Inferior parietal cortex (tissue), 1 donor: ENCODE data around the gene MYO1C.
"Not testable (repeated sequence)": the region's sequence is repeated elsewhere in the genome, so short reads cannot be mapped to it uniquely, and the experiment has no call there.

ENCODE experiments used
- DNase-seq: peaks from one replicate; pipeline ENCODE4 v3.0.0-alpha.2; 2016; ENCODE audit errors: extremely low spot score

MYO1C gene, protein sequence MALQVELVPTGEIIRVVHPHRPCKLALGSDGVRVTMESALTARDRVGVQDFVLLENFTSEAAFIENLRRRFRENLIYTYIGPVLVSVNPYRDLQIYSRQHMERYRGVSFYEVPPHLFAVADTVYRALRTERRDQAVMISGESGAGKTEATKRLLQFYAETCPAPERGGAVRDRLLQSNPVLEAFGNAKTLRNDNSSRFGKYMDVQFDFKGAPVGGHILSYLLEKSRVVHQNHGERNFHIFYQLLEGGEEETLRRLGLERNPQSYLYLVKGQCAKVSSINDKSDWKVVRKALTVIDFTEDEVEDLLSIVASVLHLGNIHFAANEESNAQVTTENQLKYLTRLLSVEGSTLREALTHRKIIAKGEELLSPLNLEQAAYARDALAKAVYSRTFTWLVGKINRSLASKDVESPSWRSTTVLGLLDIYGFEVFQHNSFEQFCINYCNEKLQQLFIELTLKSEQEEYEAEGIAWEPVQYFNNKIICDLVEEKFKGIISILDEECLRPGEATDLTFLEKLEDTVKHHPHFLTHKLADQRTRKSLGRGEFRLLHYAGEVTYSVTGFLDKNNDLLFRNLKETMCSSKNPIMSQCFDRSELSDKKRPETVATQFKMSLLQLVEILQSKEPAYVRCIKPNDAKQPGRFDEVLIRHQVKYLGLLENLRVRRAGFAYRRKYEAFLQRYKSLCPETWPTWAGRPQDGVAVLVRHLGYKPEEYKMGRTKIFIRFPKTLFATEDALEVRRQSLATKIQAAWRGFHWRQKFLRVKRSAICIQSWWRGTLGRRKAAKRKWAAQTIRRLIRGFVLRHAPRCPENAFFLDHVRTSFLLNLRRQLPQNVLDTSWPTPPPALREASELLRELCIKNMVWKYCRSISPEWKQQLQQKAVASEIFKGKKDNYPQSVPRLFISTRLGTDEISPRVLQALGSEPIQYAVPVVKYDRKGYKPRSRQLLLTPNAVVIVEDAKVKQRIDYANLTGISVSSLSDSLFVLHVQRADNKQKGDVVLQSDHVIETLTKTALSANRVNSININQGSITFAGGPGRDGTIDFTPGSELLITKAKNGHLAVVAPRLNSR

DNA sequence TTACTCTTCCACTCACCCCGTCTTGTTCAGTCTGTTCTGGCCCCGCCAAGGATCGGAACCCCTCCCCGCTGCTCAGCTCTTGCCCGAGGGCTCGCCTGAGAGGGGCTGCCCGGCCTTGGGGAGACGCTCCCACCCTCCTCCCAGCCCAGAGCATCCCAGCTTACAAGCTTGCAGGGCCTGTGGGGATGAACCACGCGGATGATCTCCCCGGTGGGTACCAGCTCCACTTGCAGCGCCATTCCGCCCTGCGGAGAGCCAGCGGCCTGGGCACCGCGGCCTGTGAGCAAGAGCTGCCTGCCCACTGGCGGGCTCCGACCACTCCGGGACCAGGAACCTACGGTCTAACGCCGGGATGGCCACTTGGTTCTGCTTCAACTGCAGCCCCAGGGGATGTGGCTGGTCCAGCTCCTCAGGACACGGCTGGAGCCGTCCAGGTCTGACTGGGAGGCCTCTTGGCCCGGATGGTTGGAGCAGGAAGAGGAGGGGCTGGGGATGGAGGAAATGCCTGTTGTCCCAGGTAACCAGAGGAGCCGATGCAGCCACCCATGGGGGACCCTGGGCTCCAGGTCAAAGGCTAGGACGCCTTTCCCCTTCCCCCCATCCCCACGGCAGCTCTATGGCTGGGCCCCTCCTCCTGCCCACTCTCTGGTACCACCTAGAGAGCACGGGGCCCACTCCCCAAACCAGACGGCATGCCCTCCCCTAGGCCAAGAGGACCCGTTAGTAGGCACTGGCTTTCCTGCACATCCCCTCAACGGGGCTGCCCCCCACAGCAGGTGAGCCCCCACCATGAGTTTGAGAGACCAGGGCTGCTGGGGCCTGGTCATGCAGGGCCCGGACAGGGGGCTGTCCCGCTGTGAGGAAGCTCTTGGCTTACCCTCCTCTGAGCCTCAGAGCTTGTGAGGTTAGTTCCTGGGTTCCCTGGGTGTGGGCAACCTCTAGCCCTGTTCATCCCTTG is at the start of gene MYO1C:
MYO1C (minus strand) TSS at position 438 of the 958 bp plus-strand sequence; CDS start at position 239, 199 bp downstream.
- no peak for DNase-seq

DNA sequence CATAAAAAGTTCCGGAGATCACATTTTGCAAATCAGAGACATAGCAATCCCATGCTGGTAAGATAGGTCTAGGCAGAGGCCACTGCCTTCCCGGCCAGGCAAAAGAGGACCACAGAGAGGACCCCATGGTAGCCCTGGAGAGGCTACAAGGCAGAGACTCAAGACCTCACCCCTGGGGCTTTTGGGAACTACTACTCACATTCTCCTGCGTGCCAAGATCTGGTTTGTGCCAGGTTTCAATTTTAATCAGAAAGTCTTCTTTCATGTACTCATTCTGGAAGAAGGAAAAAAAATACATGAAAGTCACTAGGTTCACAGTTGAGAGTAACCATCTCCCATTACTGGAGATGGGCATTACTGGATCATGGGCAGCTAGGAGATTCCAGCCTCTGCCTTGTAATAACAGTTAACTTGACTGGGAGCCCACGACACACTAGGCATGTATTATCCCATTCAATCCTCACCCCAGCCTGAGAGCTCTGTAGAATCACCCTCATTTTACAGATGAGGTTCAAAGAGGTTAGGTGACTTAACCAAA is 49.0 kb upstream of the MYO1C start:
- DNase-seq, result no peak

DNA sequence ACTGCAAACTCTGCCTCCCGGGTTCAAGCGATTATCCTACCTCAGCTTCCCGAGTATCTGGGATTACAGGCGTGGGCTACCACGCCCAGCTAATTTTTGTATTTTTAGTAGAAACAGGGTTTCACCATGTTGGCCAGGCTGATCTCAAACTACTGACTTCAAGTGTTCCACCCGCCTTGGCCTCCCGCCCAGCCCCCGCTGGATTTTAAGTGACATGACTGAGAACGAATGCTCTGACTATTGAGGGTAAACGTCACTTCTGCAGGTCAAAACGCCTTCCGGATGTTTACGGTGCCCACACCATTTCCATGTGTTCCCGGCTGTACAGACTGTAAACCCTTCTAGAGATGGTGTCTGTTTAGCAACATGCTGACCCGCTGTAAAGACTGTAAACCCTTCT is 47.3 kb upstream of the MYO1C start:
- DNase-seq, result no peak

DNA sequence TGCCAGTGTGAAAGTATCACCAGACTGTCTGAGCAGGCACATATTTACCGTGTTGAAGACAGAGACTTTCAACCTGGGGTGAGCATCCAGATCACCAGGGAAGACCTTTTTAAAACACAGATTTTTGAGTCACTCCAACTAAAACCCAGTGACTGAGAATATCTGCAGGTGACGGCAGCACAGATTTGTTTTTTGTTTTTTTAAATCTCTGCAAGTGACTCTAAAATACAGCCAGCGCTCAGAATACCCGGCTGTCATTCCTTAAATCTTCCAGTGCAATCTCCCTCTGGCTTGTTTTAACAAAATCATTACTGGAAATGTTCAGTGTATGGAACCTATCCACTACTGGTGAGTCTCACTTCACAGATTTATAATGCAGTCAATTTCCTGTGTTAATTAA is 43.3 kb upstream of the MYO1C start:
- DNase-seq, result no peak

DNA sequence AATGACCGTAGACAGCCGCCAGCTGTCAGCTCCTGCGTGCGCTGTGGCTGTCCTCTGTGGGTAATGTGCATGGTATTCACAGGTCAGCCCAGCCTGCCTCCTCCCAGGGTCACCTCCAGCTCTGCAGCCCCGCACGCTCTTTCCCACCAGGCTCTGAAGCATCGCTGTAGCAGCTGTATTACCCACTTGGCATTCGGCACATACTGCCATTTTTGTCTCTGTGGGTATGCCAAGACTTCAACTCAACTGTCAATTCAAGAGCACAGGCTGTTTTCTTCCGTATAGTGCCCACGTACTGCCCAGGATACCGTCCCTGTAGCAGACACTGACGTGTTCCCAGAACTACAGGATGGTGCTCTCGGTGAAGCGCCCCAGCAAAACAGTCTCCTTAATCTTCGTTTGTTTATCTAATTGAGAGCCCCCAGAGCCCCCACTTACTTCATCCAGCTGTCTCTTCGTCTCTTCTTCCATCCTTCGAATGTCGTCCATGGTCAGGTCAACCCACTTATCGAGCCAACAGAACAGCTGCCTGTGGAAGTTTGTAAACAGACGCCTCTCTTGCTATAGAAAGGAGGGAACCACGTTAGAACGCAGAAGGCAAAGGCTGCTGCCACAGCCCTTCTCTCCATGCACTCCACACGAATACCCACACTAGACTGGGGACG is 41.3 kb upstream of the MYO1C start:
- peak; percentile 32 for DNase-seq

DNA sequence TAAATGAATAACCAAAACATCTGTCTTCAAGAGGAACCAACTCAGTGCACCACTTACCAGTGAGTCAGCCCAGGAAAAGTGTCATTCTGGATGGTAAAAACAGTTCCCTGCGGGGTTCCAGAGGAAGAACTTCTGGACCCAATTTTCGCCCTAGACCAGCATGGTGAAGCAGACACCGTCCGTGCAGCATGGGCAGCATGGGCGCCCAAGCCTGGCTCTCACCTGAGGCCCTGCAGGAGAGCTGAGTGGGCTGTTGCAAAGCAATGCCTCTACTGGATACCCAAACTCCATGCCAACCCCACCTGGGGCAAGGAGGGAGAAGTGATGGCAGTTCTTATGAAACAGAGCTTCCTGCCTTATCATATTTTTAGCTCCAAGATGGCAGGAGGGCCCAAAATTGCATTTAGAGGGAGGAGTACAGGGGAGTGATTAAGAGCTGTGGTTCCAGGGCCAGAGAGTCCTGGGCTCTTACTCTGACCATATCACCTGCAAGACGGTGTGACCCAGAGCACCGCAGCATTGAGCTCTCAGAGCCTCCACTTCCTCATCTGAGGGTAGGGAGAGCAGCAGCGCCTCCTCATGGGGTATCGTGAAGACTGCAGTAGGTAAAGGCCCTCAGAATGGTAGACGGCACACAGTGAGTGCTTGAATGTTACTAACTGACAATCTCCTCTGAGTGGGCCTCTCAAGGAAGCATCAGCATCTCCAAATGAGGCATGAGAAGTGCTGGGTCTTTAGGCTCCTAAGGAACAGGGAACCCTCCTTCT is 40.5 kb upstream of the MYO1C start:
- peak; percentile 19 for DNase-seq

DNA sequence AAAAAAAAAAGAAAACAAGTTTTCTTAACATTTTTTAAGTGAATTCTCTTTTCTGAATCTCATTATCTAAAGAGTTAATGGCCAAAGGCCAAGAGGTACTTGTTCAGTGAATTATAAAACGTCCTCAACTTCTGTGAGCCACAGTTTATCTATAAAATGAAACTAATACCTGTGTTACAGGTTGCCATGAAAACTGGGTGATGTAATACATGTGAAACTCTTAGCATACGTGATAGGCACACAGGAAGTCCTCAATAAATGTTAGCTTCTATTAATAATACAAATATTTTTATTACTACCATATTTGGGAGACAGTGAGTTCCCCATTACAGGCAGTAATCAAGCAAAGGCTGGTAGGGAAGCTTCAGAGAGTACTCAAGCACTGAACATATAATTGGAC is 37.4 kb upstream of the MYO1C start:
- no peak for DNase-seq

DNA sequence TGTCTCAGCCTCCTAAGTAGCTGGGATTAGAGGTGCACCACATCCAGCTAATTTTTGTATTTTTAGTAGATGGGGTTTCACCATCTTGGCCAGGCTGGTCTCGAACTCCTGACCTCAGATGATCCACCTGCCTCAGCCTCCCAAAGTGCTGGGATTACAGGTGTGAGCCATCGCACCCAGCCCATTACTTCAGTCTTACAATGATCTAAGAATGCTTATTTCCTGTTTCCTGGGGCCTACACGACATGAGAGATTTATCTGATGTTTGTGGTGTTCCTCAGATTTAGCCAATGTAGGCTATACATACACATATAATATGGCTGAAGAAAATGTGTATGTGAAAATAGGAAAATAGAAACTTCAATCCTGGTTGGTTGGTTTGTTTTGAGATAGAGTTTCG is 34.4 kb upstream of the MYO1C start:
- not testable (repeated sequence) for DNase-seq

DNA sequence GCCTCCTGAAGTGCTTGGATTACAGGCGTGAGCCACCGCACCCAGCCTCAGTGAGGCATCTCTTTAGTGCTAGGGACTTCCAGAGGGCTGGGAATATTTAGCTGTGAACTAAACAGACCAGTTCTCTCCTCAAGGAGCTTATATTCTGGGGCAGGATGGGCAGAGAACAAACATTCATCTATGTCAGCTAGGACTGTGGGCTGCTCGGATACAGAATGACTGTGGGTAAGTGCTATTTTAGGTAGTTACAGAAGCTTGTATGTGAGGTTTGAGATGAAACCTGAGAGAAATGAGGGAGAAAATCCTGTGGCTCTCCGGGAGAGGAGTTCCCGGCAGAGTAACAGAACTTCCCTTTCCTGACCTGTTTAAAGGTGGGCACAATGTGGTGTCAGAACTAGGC is 30.1 kb upstream of the MYO1C start:
- no peak for DNase-seq

DNA sequence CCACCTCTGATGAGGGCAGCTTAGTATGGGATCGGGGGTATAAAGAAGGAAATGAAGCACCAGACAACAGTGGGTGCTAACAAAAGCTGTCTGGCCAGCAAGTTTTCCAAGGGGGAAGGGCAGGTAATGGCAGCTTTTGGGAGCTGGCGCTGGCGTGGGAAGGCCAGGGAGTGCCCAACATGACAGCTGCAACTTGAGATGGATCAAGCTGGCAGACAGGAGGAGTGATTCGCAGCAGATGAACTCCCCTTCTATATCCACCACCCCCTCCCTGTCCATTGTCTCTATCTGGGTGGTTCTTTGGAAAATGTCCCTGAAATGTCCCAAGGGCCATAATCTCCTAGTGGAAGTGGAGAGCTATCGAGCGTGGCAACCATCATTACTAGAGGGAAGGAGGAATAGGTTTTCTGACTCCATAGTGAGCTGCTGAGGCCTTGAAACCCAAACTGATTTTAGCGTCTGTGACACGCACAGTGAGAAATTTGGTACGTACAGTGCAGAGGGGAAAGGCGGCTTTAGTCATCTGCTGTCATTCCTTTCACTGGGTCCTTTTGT is 28.7 kb upstream of the MYO1C start:
- DNase-seq, result no peak

DNA sequence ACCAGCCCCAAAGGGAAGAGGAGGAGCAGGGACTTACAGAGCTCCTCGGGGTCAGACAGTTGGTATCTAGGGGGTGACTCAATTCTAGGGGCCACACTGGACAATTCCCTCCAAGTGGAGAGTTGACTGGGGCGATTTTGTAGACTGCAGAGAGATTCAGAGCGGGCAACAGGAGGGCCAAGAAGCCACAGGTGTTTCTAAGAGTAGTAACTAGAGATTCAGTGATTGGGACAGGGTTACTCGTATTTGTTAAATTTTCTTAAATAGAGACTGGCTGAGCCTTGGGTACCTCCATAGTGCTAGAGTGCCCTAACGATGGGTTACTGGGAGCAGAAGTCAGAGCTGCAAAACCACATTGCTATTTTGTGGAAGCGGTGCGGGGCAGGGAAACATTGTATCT is 27.2 kb upstream of the MYO1C start:
- DNase-seq, result no peak

DNA sequence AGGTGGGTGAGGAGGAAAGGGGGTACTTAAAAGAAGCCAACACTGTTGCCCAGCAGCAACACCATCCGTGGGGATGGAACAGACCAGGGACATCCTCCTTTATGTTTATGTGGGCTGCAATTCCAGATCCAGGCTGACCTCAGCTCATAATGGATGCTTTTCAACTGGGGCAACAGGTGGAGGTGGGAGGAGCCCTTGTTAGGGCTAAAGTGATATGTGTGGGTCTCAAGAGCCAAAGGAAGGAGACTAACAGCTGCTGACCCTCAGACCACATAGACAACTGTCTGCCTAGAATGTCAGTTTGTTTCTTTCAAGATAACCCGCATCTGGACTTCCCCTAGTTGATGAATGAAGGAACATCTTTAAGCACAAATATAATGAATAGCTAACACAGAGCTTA is 25.9 kb upstream of the MYO1C start:
- DNase-seq, result no peak

DNA sequence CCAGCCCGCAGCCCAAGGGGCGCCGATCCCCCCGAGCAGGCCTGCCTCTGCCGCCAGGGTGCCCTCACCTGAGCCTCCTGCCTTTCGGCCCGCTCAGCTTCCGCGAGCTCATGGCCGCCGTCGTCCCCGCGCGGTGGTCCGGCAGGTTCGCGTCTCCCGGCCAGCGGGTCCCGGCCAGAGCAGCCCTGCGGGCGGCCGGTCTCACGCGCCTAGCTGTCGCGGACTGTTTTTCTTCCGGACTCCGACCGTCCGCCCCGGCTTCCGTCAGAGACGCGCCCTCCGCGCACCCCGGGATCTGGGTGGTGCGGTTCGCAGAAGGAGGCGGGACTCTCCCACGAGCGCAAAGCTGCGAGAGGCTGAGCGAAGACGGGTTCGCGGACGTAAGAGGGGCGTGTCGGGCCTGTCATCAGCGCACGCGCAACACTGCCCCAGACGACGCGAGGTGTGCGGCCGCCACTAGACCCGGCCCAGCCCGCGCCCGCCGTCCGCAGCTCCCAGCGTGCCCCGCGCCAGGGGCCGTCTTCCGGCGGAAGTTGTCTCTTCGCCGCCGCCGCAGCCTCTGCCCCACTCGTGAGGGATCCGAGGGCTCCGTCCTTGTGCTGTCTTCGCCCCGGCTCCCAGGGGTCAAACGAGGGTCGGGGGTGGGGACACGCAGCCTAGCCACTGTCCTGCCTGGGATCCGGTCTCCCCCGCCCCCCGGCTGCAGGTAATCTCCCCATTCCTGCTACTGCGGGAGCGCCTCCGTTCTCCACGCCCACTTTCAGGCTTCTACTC is 24.1 kb upstream of the MYO1C start, which contains the start of gene INPP5K:
INPP5K (minus strand) TSS at position 225 of the 774 bp plus-strand sequence; CDS start at position 112, 113 bp downstream.
- peak; percentile 98 for DNase-seq

DNA sequence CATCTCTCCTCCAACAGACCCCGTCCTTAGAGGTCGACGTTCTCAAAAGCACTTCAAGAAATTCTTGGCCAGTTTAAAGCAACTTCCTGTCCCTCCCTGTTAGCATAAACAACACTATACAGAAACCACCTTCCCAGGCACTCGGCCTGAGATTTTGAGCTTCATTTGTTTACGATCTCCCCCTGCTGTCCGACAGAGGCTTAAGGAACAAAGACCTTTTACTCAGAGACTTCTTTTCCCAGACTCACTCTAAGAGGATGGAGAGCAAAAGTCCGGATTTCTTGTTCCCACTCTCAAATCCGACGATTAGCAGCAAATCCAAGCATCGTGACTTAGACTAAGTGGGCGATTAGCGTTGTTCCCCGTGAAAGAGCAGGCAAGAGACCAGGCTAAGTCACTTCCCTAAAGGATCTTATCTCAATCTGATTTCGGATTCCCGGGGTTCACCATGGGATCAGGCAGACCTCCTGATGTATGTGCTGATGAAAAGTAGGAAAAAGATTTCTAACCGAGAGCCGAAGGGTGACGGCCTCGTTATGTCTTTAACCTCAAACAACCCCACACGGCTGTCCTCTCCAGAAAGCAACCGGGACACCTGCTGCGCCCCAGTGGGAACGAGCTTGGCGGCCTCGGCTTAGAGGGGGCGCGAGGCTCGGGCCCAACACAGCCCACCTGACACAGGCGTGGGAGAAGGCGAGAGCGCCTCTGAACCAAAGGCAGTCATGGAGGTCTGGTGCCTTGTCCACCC is 23.3 kb upstream of the MYO1C start:
- peak; percentile 68 for DNase-seq

DNA sequence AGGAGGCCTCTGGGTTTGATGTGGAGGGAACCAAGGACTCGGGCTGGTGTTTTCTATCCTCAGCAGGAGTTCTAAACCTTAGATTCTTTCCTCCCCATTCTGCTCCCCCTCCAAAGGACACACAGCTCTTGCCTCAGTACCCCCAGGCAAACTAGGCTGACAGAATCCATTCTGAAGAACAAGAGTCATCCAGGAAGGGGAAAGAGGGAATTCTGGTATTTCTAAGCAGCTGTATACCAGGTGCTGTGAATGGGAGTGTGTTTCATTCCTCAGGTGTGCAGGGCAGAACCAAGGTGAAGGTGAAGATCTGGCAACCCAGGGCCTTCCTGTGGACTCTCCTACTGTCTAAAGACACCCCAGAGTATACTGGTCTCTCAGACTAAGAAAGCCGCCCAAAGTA is 19.9 kb upstream of the MYO1C start:
- no peak for DNase-seq

DNA sequence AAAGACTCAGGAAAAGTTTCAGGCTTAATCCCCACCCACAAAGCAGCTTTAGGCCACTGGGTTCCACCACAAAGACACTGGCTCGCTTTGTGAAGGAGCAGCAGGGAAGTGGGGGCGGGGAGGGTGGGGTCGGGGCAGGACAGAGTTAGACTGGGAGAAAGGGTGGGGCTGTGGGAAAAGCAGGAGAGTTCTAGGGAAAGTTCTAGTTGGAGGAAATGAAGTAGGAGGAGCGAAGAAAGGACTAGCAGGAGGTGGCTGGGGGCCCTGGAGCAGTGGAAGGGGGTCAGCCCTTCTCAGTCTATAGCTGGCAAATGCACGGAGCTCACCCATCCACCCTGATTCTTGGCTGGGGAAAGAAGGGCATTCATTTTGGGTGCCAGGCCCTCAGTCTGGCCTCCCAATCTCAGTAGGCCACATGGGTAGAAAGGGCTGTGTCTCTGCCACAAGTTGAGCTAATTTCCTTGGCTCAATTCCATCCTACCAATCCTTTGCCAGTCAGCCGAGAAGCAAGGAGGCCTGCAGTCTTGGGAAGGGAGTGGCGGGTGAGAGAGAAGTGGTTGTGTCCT is 19.4 kb upstream of the MYO1C start:
- DNase-seq, result no peak

DNA sequence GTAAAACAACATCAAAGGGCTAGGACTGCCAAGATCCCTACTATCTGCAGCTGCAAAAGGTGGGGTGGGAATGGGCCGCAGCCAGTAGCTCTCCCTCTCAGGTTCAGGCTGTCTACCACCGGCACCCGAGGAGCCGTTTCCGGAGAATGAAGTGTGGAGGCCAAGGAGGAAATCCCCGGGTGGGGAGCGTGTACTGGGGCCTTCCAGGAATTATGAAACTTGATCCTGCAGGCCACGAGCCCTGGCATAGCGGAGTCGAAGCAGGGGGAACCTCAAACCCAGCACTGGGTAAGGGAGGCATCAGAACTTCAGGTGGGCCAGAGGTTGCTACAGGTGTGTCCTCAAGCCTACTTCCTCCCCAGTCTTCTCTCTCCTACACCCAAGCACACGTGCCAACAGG is 18.8 kb upstream of the MYO1C start:
- DNase-seq, result no peak
